ENCODE results near the gene TRIM38.

GRCh38 chr6:25997921-25998320 is 35.3 kb downstream of the TRIM38 start:
- TF ChIP-seq CTCF (IDR thresholded peaks at IDR 0.05) (no peak), POLR2A (IDR thresholded peaks at IDR 0.05) (no peak)

Measured in body of pancreas (tissue), 4 donors.